CD4-positive, alpha-beta T cell treated with Interleukin-4 for 1 hour (primary cell): ENCODE data around the gene SLC35F3.

Experiments used
- DNase-seq, 2 donors: peaks; one replicate each; pipeline ENCODE4 v3.0.0-alpha.2; 2020 to 2022

SLC35F3 gene

GRCh38 chr1:234062166-234062565 is 157.7 kb downstream of the SLC35F3 start:
- no peak for DNase-seq

GRCh38 chr1:234065794-234066447 is 161.4 kb downstream of the SLC35F3 start:
- peak; percentile 48 to 57 for DNase-seq

GRCh38 chr1:234067581-234068337 is 163.3 kb downstream of the SLC35F3 start:
- no peak for DNase-seq

- no peak for DNase-seq
These were observed 165.3 kb downstream of the SLC35F3 start for GRCh38 chr1:234069760-234070159.

- DNase-seq = no peak
These were observed 168.3 kb downstream of the SLC35F3 start for GRCh38 chr1:234072793-234073192.

- DNase-seq = no peak
These were observed 173.7 kb downstream of the SLC35F3 start for GRCh38 chr1:234078143-234078542.

GRCh38 chr1:234079896-234080295 is 175.4 kb downstream of the SLC35F3 start:
- DNase-seq = no peak

GRCh38 chr1:234083460-234083859 is 179.0 kb downstream of the SLC35F3 start:
- DNase-seq = no peak

- no peak for DNase-seq
These were observed 184.9 kb downstream of the SLC35F3 start for GRCh38 chr1:234089396-234089795.

GRCh38 chr1:234090212-234091064 is 186.0 kb downstream of the SLC35F3 start:
- no peak for DNase-seq

GRCh38 chr1:234091065-234091401 is 186.6 kb downstream of the SLC35F3 start:
- DNase-seq = no peak

GRCh38 chr1:234091876-234092275 is 187.4 kb downstream of the SLC35F3 start:
- DNase-seq = no peak

- DNase-seq = no peak
These were observed 188.6 kb downstream of the SLC35F3 start for GRCh38 chr1:234093107-234093506.

- DNase-seq = no peak
These were observed 189.3 kb downstream of the SLC35F3 start for GRCh38 chr1:234093741-234094140.

GRCh38 chr1:234094172-234094571 is 189.7 kb downstream of the SLC35F3 start:
- no peak for DNase-seq

GRCh38 chr1:234096161-234096770 is 191.8 kb downstream of the SLC35F3 start:
- DNase-seq = no peak

- DNase-seq = no peak
These were observed 198.1 kb downstream of the SLC35F3 start for GRCh38 chr1:234102583-234102982.

GRCh38 chr1:234103198-234103597 is 198.7 kb downstream of the SLC35F3 start:
- no peak for DNase-seq

GRCh38 chr1:234106032-234106431 is 201.6 kb downstream of the SLC35F3 start:
- no peak for DNase-seq

GRCh38 chr1:234107416-234108021 is 203.0 kb downstream of the SLC35F3 start:
- DNase-seq = no peak

GRCh38 chr1:234108921-234109320 is 204.4 kb downstream of the SLC35F3 start:
- DNase-seq = no peak

GRCh38 chr1:234109840-234110239 is 205.4 kb downstream of the SLC35F3 start:
- DNase-seq = no peak
